Measurements from ENCODE around the gene TEAD2. TPM values are rescaled to one million over a fixed set of nuclear protein-coding genes. Genes with fewer than 3 reads are reported as not detected.

TEAD2 gene
- 63.6 TPM for total RNA-seq
- long read RNA-seq, transcript TEAD2-201 (12 exons, 2,164 nt) = major isoform, 10 of 63 reads
- long read RNA-seq, partial matches to known transcripts = 17 of 63 reads
- long read RNA-seq, other reads (novel, unspliced or antisense) = 35 of 63 reads

DNA sequence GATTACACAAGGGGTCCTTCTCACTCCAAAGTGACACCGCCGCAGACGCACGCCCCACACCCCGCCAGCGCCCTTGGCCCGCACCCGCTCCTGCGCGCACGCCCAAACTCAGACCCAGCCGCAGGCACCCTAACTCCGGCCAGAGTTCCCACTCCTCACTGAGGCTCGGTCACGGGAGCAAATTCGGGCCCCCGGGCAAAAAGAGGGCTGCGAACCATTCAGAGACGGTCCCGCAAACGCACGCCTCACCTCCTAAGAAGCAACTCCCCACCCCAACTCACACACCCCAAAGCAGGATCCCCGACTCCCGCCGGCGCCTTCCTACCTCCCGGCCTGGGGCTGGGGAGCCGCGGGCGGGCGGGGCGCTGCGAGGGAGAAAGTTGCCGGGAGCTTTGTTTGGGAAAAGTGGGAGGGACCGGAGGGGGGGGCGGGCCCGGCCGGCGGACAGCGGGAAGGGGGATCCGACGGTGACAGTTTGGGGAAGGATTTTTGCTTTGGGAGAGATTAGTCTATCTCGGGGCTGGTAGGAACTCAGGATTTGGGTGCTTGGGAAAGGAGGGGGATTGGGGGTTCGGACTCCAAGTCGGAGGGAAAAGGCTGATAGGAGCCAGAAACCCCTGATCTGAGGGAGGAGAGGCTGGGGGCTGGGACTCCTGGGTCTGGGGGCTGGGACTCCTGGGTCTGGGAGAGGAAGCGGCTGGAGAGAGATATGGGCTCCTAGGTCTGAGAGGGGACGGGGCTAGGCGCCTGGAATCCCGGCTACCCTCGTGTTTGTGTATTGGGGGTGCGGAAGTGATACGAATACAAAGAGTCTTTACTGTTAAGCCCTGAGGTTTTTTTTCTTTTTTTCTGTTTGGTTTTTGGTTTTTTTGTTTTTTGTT lies at the start of gene TEAD2:
TEAD2 (minus strand) TSS at position 369 of the 881 bp plus-strand sequence. CDS start 2,341 bp downstream, outside the sequence.
- intact Hi-C loops (cut with DNase I) = no loop called here
- ATAC-seq (peak; percentile 55), DNase-seq (ENCODE audit: missing footprints) (peak; percentile 87)

DNA sequence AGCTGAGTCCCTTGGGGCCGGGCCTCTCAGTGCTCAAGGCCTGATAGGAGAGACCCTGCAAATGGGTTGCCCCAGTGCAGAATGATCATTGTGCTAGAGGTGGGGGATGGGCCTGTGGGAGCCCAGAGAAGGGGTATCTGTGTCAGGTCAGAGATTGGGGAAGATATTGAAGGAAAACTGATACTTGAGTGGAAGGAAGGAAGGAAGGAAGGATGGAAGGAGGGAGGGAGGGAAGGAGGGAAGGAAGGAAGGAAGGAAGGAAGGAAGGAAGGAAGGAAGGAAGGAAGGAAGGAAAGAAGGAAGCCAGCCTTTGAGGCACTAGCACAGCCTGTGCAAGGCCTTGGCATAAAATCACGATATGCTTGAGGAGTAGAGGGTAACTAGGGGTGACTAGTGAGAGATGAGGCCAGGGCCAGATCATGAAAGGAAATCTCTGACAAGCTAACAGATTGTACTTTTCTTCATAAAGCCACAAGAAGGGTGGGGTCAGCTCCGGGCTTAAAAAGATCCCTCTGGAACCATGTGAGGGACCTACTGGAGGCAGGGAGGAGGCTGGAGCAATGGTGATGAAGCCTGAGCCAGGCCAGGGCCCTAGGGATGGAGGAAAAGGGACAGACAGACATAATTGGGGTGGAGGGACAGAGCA lies 49.6 kb upstream of the TEAD2 start:
- DNase-seq (ENCODE audit: missing footprints) = no peak
- intact Hi-C loops (cut with DNase I) = no loop called here
- no peak for ATAC-seq

DNA sequence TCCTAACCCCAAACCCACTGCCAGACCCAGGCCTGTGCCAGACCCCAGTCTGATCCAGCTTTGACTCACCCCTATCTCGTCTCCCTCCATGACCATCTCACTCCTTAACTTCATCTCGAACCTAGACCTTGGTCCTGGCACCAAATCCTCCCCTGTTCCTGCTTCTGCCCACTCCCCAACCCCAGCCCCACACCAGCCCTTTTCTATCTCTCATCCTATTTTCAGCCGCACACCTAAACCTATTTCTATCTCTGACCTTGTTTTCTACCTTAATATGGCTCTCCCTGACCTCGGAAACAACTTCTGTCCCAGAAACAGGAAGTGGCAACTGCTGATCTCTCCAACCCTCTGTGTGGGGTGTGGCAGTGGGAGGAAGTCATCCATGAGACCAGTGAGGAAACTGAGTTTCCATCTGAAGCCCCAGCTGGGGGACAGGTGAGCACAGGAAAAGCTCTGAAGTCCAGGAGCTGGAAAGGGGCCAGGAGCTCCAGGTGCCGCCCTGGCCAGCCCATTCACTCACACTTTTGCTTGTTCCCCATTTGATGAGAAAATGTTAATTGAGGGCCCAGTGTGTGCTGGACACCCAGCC lies 47.3 kb upstream of the TEAD2 start:
- ATAC-seq (no peak), DNase-seq (ENCODE audit: missing footprints) (peak; percentile 17)
- intact Hi-C loops (cut with DNase I) = no loop called here

DNA sequence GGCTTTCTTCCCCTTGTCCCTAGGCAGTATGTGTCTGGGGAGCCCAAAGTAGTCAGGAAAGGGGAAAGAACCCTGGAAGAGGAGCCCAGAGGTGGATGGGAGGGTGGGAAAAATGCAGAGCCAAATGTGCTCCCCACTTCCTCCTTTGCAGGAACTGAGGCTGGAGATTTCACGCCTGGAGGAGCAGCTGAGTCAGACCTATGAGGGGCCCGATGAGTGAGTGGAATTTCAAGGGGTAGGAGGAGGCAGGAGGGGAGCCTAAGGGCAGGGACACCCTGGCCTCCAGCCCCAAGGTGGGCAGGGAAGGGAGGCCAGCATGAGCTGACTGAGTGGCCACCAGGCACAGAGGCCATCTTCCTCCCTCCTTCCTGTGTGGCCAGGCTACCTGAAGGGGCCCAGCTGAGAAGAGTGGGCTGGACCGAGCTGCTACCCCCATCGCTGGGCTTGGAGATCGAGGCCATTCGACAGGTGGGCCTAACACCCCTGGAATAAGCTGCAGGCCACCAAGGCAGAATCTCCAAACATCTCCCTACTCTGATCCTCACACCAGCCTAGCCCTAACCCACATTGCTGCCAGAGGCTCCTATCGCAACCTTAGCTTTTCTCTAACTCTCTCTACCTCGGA lies 46.7 kb upstream of the TEAD2 start:
- no peak for ATAC-seq
- peak; percentile 27 for DNase-seq (ENCODE audit: missing footprints)
- intact Hi-C loops (cut with DNase I) = no loop called here

DNA sequence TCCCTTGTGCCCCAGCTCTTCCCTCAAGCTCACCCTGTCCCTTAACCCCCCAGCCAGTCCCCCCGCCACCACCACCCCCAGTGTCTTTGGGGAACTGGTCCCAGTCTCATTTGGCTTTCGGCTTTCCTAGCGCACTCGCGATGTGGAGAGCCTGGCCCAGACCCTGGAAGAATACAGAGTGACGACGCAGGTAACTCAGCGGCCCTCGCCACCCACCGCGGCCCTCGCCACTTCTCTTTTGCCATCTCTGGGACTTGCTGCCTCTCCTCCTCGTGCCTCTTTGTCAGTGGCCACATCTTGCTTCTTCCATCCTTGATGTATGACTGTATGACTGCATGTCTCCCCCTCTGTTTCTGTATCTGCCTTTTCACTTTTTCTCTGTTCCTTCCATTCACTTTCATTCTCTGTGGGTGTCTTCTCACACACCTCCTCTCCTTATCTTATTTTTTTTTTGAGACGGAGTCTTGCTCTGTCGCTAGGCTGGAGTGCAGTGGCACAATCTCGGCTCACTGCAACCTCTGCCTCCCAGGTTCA lies 45.3 kb upstream of the TEAD2 start:
- intact Hi-C loops (cut with DNase I) = no loop called here
- ATAC-seq (no peak), DNase-seq (ENCODE audit: missing footprints) (no peak)

DNA sequence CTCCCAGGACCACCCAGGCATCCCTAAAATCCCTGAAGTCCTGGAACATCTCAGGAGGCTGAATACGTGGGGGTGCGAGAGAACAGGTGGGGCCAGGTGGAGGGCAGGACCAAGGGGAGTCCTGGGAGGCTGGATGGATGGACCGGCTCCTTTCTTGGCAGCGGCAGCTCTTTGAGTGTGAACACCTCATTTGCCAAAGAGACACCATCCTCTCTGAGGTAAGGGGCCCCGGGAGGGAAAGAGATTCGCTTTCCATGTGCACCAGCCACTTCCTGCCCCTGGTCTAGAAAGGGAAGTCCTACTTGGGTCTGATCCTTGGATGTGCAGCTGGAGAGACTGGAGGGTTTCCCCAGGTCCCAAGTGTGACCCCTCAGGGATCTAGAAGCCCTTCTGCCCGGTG lies 44.9 kb upstream of the TEAD2 start:
- ATAC-seq (no peak), DNase-seq (ENCODE audit: missing footprints) (no peak)
- intact Hi-C loops (cut with DNase I) = no loop called here

DNA sequence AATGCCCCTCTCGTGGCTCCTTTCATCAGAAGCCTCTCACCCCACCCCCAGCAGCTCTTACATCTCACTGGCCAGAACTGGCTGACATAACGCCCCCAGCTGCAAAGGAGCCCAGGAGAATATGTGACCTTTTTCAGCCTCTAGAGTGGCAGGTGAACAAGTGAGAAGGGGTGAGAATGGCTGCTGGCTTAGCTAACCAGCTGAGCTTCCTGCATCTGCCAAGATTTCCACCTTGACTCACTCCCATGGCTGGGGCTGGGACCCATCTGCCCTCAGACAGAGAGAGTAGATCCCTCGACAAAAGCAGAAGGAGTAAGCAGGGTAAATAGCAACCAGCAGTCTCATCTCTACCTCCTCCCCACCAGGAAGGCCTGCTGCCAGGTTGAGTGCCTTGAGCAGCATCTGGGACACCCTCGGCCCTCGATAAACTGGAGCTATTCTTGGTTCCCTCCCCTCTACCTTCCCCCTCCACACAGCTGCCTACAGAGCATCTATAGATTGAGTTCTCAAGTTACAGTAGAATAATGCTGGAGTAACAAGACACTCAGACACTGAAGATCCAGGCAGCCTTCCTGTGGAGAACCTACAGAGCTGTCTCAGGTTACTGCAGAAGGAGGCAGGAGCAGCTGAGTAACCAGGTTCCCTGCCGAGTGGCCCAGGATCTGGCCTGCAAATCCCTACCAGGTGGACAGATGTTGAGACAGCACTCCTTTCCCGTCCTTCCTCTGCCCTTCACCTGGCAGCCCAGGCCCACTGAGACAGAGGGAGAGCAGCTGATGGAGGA lies 41.4 kb upstream of the TEAD2 start:
- intact Hi-C loops (cut with DNase I) = no loop called here
- ATAC-seq (no peak), DNase-seq (ENCODE audit: missing footprints) (no peak)

DNA sequence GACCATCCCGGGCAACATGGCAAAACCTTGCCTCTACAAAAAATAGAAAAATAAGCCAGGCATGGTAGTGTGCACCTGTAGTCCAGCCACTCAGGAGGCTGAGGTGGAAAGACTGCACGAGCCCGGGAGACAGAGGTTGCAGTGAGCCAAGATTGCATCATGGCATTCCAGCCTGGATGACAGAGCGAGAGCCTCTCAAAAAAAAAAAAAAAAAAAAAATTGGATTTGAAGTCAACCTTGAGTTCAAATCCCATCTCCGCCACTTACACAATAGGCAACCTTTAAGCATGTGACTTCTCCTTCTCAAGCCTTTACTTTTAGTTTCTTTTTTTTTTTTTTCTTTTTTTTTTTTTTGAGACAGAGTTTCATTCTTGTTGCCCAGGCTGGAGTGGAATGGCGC lies 37.8 kb upstream of the TEAD2 start:
- no peak for DNase-seq (ENCODE audit: missing footprints)
- intact Hi-C loops (cut with DNase I) = no loop called here

DNA sequence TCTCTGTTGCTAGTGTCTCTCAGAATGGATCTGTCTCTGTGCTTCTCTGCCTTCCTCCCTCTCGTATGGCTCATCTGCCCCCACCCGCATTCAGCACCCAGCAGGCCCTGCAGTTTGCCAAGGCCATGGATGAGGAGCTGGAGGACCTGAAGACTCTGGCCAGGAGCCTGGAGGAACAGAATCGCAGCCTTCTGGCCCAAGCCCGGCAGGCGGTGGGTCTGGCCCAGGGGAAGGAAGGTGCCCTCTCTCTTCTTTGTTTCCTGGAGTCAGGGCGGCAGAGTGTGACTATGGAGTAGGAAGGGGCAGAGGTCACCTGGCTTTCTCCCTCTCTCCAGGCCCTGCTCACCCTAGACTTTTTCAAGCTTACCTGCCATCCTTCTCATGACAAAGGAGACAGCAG lies 36.7 kb upstream of the TEAD2 start:
- intact Hi-C loops (cut with DNase I) = no loop called here
- no peak for ATAC-seq

More for the DNA sequence above, 37.8 kb upstream of the TEAD2 start:
- no peak for ATAC-seq

DNA sequence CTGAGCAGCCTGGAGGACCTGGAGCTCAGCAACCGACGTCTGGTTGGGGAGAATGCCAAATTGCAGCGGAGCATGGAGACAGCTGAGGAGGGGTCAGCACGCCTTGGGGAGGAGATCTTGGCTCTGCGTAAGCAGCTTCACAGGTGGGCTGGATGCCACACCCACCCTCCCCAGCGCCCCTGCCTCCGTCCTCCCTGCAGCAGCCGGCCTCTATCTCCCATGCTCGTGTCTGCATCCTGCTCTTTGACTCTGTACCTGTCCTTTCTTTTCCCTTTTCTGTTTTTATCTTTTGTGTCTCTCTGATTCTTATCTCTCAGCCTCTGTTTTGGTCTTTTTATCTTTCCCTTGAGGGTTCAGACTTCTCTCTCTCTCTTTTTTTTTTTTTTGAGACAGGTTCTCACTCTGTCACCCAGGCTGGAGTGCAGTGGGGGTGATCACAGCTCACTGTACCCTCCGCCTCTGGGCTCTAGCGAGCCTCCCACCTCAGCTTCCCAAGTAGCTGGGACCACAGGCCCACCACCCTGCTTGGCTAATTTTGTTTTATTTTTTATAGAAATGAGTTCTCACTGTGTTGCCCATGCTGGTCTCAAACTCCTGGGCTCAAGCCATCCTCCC lies 35.9 kb upstream of the TEAD2 start:
- ATAC-seq (no peak), DNase-seq (ENCODE audit: missing footprints) (no peak)
- intact Hi-C loops (cut with DNase I) = no loop called here

More for the DNA sequence above, 36.7 kb upstream of the TEAD2 start:
- no peak for DNase-seq (ENCODE audit: missing footprints)

DNA sequence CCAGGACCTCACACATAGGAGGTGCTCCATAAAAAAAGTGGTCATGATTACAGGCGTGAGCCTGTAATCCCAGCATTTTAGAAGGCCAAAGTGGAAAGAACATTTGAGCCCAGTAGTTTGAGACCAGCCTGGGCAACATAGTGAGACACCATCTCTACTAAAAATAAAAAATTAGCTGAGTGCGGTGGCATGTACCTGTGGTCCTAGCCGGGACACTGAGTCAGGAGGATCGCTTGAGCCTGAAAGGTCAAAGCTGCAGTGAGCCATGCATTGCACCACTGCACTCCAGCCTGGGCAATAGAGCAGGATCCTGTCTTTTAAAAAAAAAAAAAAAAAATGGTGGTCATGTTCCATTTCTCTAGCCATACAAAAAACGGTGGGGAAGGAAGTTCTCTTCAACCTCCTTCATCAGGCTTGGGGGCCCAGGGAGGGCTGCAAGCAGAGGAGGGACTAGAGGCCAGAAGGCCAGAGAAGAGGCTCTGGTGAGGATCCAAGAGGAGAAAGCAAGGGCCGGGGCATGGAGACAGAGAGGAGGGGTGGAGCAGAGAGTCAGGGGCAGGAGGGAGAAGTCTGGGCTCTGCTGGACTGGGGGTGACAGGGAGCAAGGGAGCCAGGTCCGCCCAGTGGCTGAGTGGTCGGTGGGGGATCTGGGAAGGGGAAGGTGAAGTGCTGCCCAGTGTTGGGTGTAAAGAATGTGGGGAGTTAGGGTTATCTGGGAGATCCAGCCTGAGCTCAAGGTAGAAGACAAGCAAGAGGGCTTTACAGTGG lies 34.7 kb upstream of the TEAD2 start:
- ATAC-seq = no peak
- no peak for DNase-seq (ENCODE audit: missing footprints)
- intact Hi-C loops (cut with DNase I) = no loop called here

DNA sequence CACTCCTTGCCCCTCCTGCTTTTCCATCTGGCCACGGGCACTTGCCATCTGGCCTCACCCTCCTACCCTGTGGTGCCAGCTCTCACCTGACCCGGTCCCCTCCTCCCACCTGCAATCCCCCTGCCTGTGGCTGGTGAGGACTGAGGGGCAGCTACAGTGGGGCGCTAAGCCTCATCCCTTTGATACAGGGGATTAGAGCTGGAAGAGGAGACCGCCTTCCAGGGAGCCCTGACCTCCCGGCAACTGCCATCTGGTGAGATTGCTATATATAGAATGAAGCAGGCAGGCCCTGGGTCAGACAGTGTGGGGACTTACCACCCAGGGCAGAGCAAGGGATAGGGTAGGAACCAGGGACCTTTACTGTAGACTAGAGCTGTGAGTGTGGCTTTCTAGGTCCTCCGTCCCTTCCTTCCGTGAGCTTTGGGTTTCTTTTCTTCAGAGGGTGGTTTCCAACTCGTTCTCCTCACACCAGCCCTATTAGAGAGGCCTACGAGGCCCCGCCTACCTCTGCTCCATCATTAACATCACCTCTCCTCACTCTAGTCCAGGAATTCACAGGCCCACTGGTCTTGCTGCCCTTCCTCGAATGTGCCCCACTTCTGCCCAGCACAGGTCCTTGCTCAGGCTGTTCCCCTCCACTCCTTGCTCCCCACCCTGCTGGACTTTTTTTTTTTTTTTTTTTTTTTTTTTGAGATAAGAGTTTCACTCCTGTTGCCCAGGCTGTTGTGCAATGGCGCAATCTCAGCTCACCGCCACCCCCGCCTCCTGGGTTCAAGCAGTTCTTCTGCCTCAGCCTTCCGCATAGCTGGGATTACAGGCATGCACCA lies 33.6 kb upstream of the TEAD2 start:
- DNase-seq (ENCODE audit: missing footprints) = no peak
- ATAC-seq = no peak

DNA sequence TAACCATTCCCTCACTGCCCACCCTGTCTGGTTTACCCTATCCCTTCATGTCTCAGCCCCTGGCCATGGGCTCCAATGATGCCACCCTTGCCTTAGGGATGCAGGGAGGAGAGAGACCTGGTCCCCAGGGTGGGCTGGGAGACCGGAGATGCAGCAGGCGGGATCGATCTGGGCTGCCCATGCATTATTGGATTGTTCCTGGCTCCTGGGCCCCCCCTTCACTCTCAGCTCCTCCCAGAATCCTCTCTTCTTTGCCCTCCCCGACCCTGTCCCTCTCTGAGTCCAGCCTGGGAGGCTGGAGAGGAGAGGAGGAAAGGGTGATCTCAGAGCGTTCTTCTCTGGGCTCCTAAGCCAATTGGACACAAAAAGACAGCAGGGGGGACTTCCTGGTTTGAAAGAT lies 31.7 kb upstream of the TEAD2 start:
- intact Hi-C loops (cut with DNase I) = loop anchor here (2.0 kb wide), 1 partner anchor 153 kb away; no protein-coding TSS in a partner anchor
- ATAC-seq = no peak
- no peak for DNase-seq (ENCODE audit: missing footprints)

More for the DNA sequence above, 33.6 kb upstream of the TEAD2 start:
- intact Hi-C loops (cut with DNase I) = no loop called here

DNA sequence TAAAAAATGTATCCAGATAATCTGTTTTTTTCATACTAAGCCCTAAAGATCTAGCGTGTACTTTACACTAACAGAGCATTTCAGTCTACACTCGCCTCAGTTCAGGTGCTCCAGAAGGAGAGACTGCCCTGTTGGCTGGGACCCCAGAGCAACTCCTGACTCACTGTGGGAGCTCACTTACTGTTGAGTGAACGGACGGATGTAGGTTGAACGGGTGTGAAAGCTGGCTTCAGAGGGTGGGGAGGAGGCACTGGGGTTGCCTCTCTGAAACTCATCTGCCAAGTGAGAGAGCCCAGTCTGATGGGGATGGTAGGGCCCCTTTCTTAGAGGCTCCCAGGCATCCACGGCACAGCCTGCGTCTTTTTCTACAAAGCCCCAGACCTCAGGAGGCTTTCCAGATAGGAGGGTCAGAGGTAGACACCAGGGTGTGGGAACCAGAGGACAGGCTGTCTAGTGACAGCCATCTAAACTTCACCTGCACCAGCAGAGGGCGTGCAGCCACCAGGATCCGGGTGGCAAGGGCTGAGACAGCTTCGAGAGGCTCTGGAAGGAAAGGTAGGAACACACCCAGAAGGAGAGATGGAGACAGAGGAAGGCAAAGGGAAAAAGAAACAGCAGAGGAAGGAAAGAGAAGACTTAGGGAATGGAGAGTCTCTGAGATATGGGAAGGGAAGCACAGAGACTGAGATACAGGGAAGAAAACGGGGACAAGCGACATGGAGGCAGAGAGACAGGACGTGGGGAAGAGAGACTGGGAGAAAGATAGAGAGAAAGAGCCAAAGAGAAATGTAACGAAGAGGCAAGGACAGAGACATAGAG lies 29.6 kb upstream of the TEAD2 start:
- intact Hi-C loops (cut with DNase I) = loop anchor here (1.0 to 2.0 kb wide), 2 partner anchors 52 to 155 kb away; no protein-coding TSS in a partner anchor
- DNase-seq (ENCODE audit: missing footprints) (peak; percentile 84), ATAC-seq (peak; percentile 83)

DNA sequence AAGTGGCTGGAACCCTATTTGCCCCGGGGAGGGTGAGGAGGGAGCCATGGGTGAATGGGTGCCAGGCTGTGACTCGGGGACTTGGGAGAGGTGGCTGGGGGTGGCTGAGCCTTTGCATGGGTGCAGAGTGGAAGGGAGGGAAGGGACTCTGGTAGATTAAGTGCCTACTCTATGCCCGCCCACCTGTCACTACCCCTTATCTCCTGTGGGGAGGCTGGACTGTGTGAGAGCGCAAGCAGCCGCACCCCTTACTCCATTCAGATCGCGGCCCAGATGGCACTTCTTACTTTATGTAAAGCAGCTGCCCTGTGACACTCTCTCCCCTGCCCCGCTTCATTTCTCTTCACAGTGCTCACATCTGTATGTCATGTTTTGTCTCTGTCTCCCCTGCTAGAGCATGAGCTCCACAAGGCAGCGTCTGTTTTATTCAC lies 28.7 kb upstream of the TEAD2 start:
- intact Hi-C loops (cut with DNase I) = no loop called here
- DNase-seq (ENCODE audit: missing footprints) (no peak), ATAC-seq (no peak)

Data from Right ventricle myocardium inferior (tissue), 1 donor.